GM06990 (cell line): ENCODE data around the gene ITGB5.

Experiments
- DNase-seq: peaks from one replicate; pipeline ENCODE4 v3.0.0-alpha.2; 2011; ENCODE audit not compliant: insufficient read length; ENCODE audit errors: extremely low read depth
- H3K27me3 ChIP-seq: replicated peaks from 2 replicates; pipeline ENCODE4 v1.6.0; 2011; ENCODE audit warnings: low read length; ENCODE audit not compliant: control insufficient read depth, insufficient read depth
- H3K36me3 ChIP-seq: 2 replicates; pipeline ENCODE4 v1.5.1; 2011; ENCODE audit warnings: low read length; ENCODE audit not compliant: control insufficient read depth, insufficient read depth
- H3K4me3 ChIP-seq: replicated peaks from 2 replicates; pipeline ENCODE4 v1.5.1; 2011; ENCODE audit warnings: low read depth, mild to moderate bottlenecking, control low read depth, low read length
- CTCF ChIP-seq: IDR thresholded peaks from 2 replicates; pipeline ENCODE4 v1.5.1; 2011; ENCODE audit warnings: low read length, control low read depth, mild to moderate bottlenecking, inconsistent platforms; ENCODE audit not compliant: insufficient read depth, poor library complexity, severe bottlenecking

ITGB5 gene

GRCh38 chr3:124774841-124775402 is 112.2 kb downstream of the ITGB5 start:
- no peak for TF ChIP-seq CTCF
- no peaks in the 10 kb centered on the region for H3K27me3 ChIP-seq
- no peak for DNase-seq
- H3K36me3 ChIP-seq, result no peaks in the 10 kb centered on the region
- no peak overlapping the region for H3K4me3 ChIP-seq

- no peak overlapping the region for H3K4me3 ChIP-seq
- H3K36me3 ChIP-seq, result no peaks in the 10 kb centered on the region
- no peak for DNase-seq
- TF ChIP-seq CTCF, result no peak
- no peaks in the 10 kb centered on the region for H3K27me3 ChIP-seq
Observed at GRCh38 chr3:124774327-124774718, 112.8 kb downstream of the ITGB5 start.

GRCh38 chr3:124773351-124774326 is 113.5 kb downstream of the ITGB5 start:
- Histone ChIP-seq H3K36me3 (no peaks in the 10 kb centered on the region), H3K27me3 (no peaks in the 10 kb centered on the region), H3K4me3 (no peak overlapping the region)
- TF ChIP-seq CTCF, result no peak
- no peak for DNase-seq

- H3K27me3 ChIP-seq, result no peaks in the 10 kb centered on the region
- DNase-seq, result no peak
- no peaks in the 10 kb centered on the region for H3K36me3 ChIP-seq
- no peak overlapping the region for H3K4me3 ChIP-seq
- TF ChIP-seq CTCF, result no peak
Observed at GRCh38 chr3:124772081-124772831, 114.9 kb downstream of the ITGB5 start.

- no peak for TF ChIP-seq CTCF
- no peaks in the 10 kb centered on the region for H3K27me3 ChIP-seq
- no peak for DNase-seq
- no peaks in the 10 kb centered on the region for H3K36me3 ChIP-seq
- no peak overlapping the region for H3K4me3 ChIP-seq
Observed at GRCh38 chr3:124771083-124771445, 116.1 kb downstream of the ITGB5 start.
